Endothelial cell (in vitro differentiated cells): ENCODE results near the gene RPTOR. TPM values are rescaled to one million over a fixed set of nuclear protein-coding genes. Genes with fewer than 3 reads are reported as not detected.
A peak's percentile ranks its signal among the peaks of the same experiment; 100 is the strongest.

ENCODE experiments used
- DNase-seq: peaks from one replicate; pipeline ENCODE4 v3.0.0; 2021; ENCODE audit warnings: low spot score
- H3K27ac Mint-ChIP-seq: one replicate; pipeline ENCODE4 v1.8.0; 2021; ENCODE audit warnings: mixed read lengths, inconsistent platforms; ENCODE audit not compliant: unreplicated experiment
- H3K27me3 Mint-ChIP-seq: one replicate; pipeline ENCODE4 v1.8.0; 2021; ENCODE audit warnings: mild to moderate bottlenecking, moderate library complexity, mixed read lengths, inconsistent platforms; ENCODE audit not compliant: unreplicated experiment
- H3K36me3 Mint-ChIP-seq: one replicate; pipeline ENCODE4 v1.8.0; 2021; ENCODE audit warnings: mild to moderate bottlenecking, low read depth, mixed read lengths, inconsistent platforms; ENCODE audit not compliant: unreplicated experiment
- H3K4me1 Mint-ChIP-seq: one replicate; pipeline ENCODE4 v1.8.0; 2021; ENCODE audit warnings: mild to moderate bottlenecking, mixed read lengths, inconsistent platforms; ENCODE audit not compliant: unreplicated experiment
- H3K4me3 Mint-ChIP-seq: one replicate; pipeline ENCODE4 v1.8.0; 2021; ENCODE audit warnings: mild to moderate bottlenecking, mixed read lengths, inconsistent platforms; ENCODE audit not compliant: unreplicated experiment
- H3K9me3 Mint-ChIP-seq: one replicate; pipeline ENCODE4 v1.8.0; 2021; ENCODE audit warnings: mixed read lengths, inconsistent platforms; ENCODE audit not compliant: unreplicated experiment
- long read RNA-seq: library from polyadenylated mRNA; unstranded; transcript quantifications from one replicate; pipeline ENCODE4 v2.0.0, GENCODE V29; 2020; ENCODE audit not compliant: unreplicated experiment
- total RNA-seq: library from RNA; stranded (reverse); fragmentation: NEBNext Ultra II Directional; extraction: Animal tissue kit (Norgen Biotek cat#: 25700); gene quantifications from one replicate; pipeline ENCODE4 v1.2.1, GENCODE V29; 2021; ENCODE audit not compliant: unreplicated experiment
- TF ChIP-seq, protein P1 (sequence below): fragments of 200-600 bp; sonication (generic); IDR thresholded peaks from one replicate; pipeline ENCODE4 v1.5.0; 2021; ENCODE audit warnings: antibody characterized with exemption; ENCODE audit not compliant: unreplicated experiment

Gene RPTOR, protein sequence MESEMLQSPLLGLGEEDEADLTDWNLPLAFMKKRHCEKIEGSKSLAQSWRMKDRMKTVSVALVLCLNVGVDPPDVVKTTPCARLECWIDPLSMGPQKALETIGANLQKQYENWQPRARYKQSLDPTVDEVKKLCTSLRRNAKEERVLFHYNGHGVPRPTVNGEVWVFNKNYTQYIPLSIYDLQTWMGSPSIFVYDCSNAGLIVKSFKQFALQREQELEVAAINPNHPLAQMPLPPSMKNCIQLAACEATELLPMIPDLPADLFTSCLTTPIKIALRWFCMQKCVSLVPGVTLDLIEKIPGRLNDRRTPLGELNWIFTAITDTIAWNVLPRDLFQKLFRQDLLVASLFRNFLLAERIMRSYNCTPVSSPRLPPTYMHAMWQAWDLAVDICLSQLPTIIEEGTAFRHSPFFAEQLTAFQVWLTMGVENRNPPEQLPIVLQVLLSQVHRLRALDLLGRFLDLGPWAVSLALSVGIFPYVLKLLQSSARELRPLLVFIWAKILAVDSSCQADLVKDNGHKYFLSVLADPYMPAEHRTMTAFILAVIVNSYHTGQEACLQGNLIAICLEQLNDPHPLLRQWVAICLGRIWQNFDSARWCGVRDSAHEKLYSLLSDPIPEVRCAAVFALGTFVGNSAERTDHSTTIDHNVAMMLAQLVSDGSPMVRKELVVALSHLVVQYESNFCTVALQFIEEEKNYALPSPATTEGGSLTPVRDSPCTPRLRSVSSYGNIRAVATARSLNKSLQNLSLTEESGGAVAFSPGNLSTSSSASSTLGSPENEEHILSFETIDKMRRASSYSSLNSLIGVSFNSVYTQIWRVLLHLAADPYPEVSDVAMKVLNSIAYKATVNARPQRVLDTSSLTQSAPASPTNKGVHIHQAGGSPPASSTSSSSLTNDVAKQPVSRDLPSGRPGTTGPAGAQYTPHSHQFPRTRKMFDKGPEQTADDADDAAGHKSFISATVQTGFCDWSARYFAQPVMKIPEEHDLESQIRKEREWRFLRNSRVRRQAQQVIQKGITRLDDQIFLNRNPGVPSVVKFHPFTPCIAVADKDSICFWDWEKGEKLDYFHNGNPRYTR (N-terminal part only)
- total RNA-seq, result 36.7 TPM
- long read RNA-seq, partial matches to known transcripts, result 0 of 2 reads
- long read RNA-seq, other reads (novel, unspliced or antisense), result 0 of 2 reads

DNA sequence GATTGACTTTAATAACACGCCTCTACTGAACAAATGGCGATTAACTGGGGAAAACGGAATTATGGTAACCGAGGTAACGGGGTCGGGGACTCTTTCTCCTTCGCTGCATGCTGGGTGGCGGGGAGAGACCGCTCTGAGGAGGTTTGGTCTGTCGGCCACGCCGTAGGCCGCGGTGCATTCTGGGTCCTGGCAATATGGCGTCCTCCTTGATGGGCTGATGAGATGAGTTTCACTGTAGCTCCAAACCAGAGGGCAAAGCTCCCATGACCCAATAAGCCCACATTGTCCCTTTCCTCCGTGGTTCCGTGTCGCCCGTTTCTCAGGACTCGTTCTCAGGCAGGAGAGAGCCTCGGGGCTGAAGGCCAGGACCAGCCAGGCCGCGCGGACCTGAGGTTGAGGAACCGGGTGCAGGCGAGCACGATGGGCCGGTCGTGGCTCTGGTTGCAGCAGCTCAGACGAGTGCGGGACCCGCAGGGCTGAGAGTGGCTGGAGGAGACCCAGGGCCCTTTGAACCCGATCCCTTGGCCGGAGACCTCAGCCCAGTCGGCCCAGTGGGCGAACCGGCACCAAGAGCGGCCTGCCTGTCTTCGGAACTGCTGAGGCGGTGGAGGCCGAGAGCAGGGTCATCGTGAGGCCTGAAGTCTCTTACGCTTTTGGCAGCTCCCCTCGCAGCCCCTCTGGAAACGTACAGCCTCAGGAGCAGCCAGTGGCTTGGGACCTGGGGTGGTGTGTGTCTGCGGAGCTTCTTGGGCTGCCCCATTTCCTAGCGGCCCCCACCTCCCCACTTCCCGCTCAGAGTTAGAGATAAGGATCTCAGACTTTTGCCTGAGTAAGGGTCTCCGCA lies at the start of gene RPTOR:
RPTOR (plus strand) TSS at position 184 of the 844 bp plus-strand sequence. CDS start 792 bp downstream, outside the sequence.
- peaks cover 12% of the 10 kb centered on the region for H3K4me1 Mint-ChIP-seq
- no peaks in the 10 kb centered on the region for H3K9me3 Mint-ChIP-seq

DNA sequence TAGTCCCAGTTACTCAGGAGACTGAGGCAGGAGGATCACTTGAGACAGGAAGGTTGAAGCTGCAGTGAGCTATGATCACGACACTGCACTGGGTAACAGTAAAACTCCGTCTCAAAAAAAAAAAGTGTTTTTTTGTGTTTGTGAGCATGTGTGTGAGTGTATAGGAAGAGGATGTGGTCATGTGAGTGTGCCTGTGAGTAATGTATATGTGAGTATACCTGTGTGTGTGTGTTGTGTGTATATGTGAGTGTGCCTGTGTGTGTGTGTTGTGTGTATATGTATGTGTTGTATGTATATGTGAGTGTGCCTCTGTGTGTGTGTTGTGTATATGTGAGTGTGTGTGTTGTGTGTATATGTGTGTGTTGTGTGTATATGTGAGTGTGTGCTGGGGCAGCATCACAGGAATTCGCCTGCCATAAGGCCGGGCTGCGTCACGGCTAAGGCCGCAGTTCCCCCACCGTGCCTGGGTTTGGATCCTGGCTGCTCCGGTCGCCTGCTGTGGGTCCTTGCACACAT lies 46.9 kb upstream of the RPTOR start:
- Mint-ChIP-seq H3K9me3 (no peaks in the 10 kb centered on the region), H3K4me3 (peak overlapping the region; percentile 0), H3K4me1 (no peaks in the 10 kb centered on the region)

More for the DNA sequence above, at the start of gene RPTOR:
- Mint-ChIP-seq H3K36me3 (no peaks in the 10 kb centered on the region), H3K4me3 (peak within 1 kb of the TSS; percentile 96), H3K27me3 (peaks cover 3% of the 10 kb centered on the region), H3K27ac (peak within 1 kb of the TSS; percentile 91)
- TF ChIP-seq, protein P1, sequence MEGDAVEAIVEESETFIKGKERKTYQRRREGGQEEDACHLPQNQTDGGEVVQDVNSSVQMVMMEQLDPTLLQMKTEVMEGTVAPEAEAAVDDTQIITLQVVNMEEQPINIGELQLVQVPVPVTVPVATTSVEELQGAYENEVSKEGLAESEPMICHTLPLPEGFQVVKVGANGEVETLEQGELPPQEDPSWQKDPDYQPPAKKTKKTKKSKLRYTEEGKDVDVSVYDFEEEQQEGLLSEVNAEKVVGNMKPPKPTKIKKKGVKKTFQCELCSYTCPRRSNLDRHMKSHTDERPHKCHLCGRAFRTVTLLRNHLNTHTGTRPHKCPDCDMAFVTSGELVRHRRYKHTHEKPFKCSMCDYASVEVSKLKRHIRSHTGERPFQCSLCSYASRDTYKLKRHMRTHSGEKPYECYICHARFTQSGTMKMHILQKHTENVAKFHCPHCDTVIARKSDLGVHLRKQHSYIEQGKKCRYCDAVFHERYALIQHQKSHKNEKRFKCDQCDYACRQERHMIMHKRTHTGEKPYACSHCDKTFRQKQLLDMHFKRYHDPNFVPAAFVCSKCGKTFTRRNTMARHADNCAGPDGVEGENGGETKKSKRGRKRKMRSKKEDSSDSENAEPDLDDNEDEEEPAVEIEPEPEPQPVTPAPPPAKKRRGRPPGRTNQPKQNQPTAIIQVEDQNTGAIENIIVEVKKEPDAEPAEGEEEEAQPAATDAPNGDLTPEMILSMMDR, result no peak
- peak; percentile 88 for DNase-seq

DNA sequence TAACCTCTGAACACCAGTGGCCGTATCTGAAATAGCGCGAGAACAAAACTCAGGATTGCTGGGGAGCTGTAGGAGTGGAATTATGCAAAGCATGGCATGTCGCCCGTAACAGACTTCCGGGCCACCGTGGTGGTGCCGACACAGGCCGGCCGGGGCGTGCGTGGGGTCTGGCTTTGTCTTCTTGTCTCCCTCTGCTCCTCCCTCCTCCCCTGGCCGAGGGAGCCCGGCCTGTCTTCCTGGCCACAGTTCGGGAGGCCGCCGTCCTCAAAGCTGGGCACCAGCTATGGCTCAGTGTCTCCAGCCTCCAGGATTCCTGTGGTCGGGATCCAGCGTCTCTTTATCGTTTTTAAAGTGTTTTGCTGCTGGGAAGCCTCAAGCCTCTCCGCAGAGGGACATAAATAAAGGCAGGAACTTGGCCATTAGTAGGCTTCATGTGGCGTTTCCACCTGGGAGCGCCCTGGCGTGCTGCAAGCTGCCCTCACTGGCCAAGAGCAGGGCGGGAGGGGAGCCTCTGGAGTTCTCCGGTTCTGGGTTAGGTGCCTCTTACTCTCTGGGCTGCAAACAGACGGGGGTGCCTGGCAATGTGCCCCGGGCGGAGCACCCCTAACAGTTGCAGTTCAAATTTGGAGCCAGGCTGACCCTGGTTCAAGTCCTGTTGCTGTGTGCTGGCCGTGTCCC lies 46.3 kb upstream of the RPTOR start:
- peaks cover 4% of the 10 kb centered on the region for H3K36me3 Mint-ChIP-seq
- H3K9me3 Mint-ChIP-seq, result no peaks in the 10 kb centered on the region
- H3K27ac Mint-ChIP-seq, result no peak overlapping the region
- TF ChIP-seq, protein P1, result no peak
- DNase-seq, result no peak
- H3K27me3 Mint-ChIP-seq, result peaks cover 10% of the 10 kb centered on the region
- no peaks in the 10 kb centered on the region for H3K4me1 Mint-ChIP-seq
- peak overlapping the region; percentile 0 for H3K4me3 Mint-ChIP-seq

More for the DNA sequence above, 46.9 kb upstream of the RPTOR start:
- TF ChIP-seq, protein P1, result no peak
- Mint-ChIP-seq H3K36me3 (peaks cover 4% of the 10 kb centered on the region), H3K27ac (no peak overlapping the region), H3K27me3 (peaks cover 10% of the 10 kb centered on the region)
- no peak for DNase-seq

DNA sequence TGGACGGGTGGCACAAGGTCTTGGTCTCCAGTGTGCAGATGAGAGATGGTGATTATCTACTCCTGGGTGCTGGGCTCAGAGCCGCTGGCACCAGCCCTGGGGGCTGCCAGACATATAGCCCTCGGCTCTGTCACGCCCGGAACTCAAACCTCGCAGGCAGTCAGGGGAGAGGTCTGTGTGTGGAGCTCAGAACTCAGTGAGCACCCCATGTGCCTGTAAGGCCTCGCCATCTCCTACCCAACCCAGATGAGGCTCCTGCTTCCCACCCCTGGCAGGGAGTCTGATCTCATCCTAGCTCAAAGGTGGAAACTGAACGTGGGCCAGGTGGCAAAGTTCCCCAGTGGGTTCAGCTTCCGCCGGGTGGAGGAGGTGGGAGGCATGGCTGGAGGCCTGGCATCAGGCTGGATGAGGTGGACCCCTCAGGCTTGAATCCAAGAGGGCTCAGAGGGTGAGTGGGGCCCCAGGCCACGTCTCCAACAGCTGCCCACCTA lies 45.7 kb upstream of the RPTOR start:
- DNase-seq, result no peak
- Mint-ChIP-seq H3K27ac (peak overlapping the region; percentile 4), H3K4me1 (no peaks in the 10 kb centered on the region), H3K36me3 (peaks cover 4% of the 10 kb centered on the region), H3K27me3 (peaks cover 10% of the 10 kb centered on the region), H3K9me3 (no peaks in the 10 kb centered on the region), H3K4me3 (no peak overlapping the region)
- TF ChIP-seq, protein P1, result no peak
